Duodenal mucosa (tissue), 2 donors: ENCODE results near the gene AKAP8.
"Not testable (repeated sequence)": the region's sequence is repeated elsewhere in the genome, so short reads cannot be mapped to it uniquely, and the experiment has no call there.

Source experiments
- H3K27ac ChIP-seq: one replicate; pipeline ENCODE4 v1.7.0; 2013; ENCODE audit warnings: low read depth, low read length
- H3K27me3 ChIP-seq, 2 donors: one replicate each; pipeline ENCODE4 v1.7.0; 2013; ENCODE audit warnings: low read length in 2 of 2, control low read depth in 1 of 2; ENCODE audit not compliant: insufficient read depth in 2 of 2, control insufficient read depth in 1 of 2
- H3K36me3 ChIP-seq, 2 donors: one replicate each; pipeline ENCODE4 v1.7.0; 2013; ENCODE audit warnings: low read length in 2 of 2, control low read depth in 1 of 2; ENCODE audit not compliant: insufficient read depth in 2 of 2, control insufficient read depth in 1 of 2
- H3K4me1 ChIP-seq, 2 donors: one replicate each; pipeline ENCODE4 v1.7.0; 2013; ENCODE audit warnings: low read length in 2 of 2, control low read depth in 1 of 2; ENCODE audit not compliant: insufficient read depth in 2 of 2, control insufficient read depth in 1 of 2
- H3K4me3 ChIP-seq, 2 donors: one replicate each; pipeline ENCODE4 v1.7.0; 2013; ENCODE audit warnings: low read length in 2 of 2, low read depth in 1 of 2
- H3K9ac ChIP-seq, 2 donors: one replicate each; pipeline ENCODE4 v1.7.0; 2013; ENCODE audit warnings: low read length in 2 of 2, low read depth in 1 of 2
- H3K9me3 ChIP-seq, 2 donors: one replicate each; pipeline ENCODE4 v1.7.0; 2013; ENCODE audit warnings: low read length in 2 of 2, control low read depth in 1 of 2; ENCODE audit not compliant: control insufficient read depth in 1 of 2

AKAP8 gene

DNA sequence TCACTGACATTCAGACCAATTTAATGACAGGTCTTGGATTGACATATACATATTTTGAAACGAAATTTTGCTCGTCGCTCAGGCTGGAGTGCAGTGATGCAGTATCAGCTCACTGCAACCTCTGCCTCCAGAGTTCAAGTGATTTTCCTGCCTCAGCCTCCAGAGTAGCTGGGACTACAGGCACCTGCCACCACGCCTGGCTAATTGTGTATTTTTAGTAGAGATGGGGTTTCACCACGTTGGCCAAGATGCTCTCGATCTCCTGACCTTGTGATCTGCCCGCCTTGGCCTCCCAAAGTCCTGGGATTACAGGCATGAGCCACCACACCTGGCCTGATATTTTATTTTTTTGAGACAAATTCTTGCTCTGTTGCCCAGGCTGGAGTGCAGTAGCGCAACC is 27.1 kb downstream of the AKAP8 start:
- H3K4me3 ChIP-seq, H3K9me3 ChIP-seq, H3K27ac ChIP-seq, H3K4me1 ChIP-seq, H3K27me3 ChIP-seq, H3K9ac ChIP-seq: not testable (repeated sequence)
- peaks cover 8 to 36% of the 10 kb centered on the region in 2 donors for H3K36me3 ChIP-seq

DNA sequence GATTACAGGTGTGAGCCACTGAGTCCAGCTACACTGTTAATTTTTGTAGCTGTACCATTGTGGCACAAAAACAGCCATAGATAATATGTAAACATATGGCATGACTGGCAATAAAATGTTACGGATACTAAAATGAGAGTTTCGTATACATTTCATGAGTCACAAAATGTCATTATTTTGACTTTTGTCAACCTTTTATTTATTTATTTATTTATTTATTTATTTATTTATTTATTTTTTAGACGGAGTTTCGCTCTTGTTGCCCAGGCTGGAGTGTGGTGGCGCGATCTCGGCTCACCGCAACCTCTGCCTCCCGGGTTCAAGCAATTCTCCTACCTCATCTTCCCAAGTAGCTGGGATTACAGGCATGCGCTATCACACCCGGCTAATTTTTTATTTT is 38.3 kb downstream of the AKAP8 start:
- H3K27me3 ChIP-seq, H3K4me3 ChIP-seq, H3K9ac ChIP-seq, H3K4me1 ChIP-seq, H3K27ac ChIP-seq, H3K9me3 ChIP-seq, H3K36me3 ChIP-seq: not testable (repeated sequence)

DNA sequence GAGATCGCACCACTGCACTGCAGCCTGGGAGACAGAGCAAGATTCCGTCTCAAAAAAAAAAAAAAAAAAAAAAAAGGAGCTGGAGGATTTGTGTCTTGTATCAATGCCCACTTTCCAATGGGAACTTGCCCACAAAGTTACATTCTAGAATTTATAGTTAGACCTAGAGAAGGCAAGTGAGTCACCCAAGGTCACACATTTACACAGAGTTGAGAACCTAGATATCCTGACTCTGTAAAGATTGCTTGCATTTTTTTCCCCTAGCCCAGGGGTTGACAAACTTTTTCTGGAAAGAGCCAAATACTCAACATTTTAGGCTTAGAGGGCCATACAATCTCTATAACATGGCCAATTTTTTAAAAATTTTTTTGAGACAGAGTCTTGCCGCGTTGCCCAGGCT is 39.5 kb downstream of the AKAP8 start:
- no peak overlapping the region for H3K27ac ChIP-seq
- H3K36me3 ChIP-seq, result no peaks in the 10 kb centered on the region
- H3K9ac ChIP-seq, result no peak overlapping the region
- H3K4me1 ChIP-seq, result no peaks in the 10 kb centered on the region
- no peak overlapping the region for H3K4me3 ChIP-seq
- no peaks in the 10 kb centered on the region for H3K27me3 ChIP-seq
- H3K9me3 ChIP-seq, result no peaks in the 10 kb centered on the region

DNA sequence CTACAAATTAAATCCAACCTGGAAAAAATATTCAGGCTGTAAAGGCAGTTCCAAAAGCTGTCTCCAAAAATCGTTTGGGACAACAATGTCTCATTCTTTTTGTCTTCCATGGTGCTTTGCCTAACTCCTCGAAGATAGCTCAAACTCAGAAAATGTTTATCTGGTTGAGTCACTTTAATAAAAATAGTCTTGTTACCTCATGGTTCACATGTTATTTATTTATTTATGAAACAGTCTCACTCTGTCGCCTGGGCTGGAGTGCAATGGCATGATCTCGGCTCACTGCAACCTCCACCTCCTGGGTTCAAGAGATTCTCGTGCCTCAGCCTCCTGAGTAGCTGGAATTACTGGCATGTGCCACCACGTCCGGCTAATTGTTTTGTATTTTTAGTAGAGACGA is 42.4 kb downstream of the AKAP8 start:
- Histone ChIP-seq H3K9ac (no peak overlapping the region), H3K4me1 (peaks cover 5 to 6% of the 10 kb centered on the region in 2 donors), H3K27me3 (no peaks in the 10 kb centered on the region), H3K36me3 (no peaks in the 10 kb centered on the region), H3K9me3 (no peaks in the 10 kb centered on the region), H3K27ac (no peak overlapping the region), H3K4me3 (no peak overlapping the region)

DNA sequence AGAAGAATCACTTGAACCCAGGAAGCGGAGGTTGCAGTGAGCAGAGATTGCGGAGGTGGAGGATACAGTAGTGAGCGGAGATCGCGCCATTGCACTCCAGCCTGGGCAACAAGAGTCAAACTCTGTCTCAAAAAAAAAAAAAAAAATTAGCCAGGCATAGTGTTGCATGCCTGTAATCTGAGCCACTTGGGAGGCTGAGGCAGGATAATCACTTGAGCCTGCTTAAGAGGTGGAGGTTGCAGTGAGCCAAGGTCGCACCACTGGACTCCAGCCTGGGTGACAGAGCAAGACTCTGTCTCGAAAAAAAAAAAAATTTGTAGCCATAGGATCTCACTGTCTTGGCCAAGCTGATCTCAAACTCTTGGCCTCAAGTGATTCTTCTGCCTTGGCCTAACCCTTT is 43.6 kb downstream of the AKAP8 start:
- H3K27ac ChIP-seq, H3K4me3 ChIP-seq, H3K9ac ChIP-seq, H3K27me3 ChIP-seq, H3K36me3 ChIP-seq, H3K4me1 ChIP-seq, H3K9me3 ChIP-seq: not testable (repeated sequence)

DNA sequence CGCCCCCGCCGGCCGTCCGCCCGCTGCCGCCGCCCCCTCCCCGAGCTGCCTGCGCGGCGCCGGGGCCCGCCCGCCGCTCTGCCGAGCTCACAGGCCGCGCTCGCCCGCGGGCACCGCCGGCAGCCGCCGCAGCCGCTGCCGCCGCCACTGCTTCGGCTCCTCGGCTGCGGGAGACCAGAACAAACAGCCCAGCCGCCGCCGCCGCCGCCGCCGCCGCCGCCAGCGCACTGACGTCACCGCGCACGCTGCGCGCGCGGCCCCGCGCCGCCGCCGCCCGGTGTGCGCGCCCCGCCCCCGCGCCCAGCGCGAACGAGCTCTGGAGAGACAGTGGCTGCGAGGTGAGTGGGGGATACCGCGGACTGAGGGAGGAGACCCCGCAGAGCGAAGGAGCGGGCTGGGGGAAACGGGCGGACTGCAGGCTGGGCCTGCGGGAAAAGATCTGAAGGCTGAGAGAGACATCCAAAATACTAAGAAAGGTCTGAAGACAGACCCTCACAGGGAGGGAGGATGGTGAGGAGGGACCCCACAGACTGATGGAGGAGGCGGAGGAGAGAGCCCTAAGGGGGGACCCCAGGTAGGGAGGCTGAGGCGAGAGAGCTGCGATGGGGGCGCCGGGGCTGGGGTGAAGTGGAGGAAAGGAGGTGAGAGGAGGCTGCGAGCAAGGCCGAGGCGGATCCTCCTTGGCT is 47.1 kb downstream of the AKAP8 start, which contains the start of gene BRD4:
TSS of gene BRD4 (minus strand) at position 229 of the 686 bp plus-strand sequence. CDS start 59,440 bp downstream, outside the sequence.
- Histone ChIP-seq H3K4me1 (peaks cover 28 to 36% of the 10 kb centered on the region in 2 donors), H3K9me3 (no peaks in the 10 kb centered on the region), H3K27me3 (no peaks in the 10 kb centered on the region), H3K36me3 (no peaks in the 10 kb centered on the region), H3K9ac (peak within 1 kb of the TSS; percentile 89 to 98), H3K27ac (peak within 1 kb of the TSS; percentile 89), H3K4me3 (peak within 1 kb of the TSS; percentile 90 to 92)

DNA sequence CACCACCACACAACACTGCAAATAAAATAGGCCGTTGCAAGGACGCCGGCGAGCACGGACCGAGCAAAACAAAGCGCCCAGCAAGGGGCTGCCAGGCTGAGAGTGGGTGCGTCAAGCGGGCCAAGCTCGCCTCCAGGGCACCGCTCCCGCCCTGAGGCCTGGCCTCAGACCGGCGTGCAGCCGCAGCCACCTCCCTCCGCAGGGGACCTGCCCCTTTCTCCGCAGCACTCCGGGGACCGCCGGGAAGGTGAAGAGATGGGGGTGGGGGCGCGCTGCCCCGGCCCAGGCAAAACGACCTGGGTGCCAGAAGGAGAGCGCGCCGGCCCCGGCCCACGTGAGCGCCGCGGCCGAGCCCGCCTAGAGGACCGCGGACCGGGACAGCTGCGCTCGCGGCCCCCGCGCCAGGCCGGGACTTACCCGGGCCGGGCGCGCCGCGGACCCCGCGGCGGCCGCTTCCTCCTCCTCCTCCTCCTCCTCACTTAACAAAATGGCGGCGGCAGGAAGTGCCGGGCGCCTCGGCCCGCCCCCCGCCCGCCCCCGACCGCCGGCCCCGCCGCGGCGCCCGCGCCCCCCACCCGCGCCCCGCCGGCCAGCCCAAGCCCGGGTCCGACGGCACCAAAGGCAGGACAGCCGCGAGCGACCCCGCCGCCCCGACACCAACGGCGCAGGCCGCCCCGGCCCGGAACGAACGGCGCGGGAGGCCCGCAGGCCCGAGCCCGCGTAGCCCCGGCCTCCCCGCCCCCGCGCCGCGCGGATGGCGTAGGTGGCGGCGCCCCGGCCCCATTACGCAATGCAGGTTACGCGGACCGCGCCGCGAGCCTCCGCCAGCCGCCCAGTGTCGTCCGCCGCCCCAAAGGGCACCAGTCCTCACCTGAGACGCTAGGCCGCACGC is 47.9 kb downstream of the AKAP8 start:
- Histone ChIP-seq H3K27ac (peak overlapping the region; percentile 89), H3K9ac (peak overlapping the region; percentile 85 to 98), H3K27me3 (no peaks in the 10 kb centered on the region), H3K36me3 (no peaks in the 10 kb centered on the region), H3K4me3 (peak overlapping the region; percentile 89 to 90), H3K4me1 (peaks cover 35 to 41% of the 10 kb centered on the region in 2 donors), H3K9me3 (no peaks in the 10 kb centered on the region)

DNA sequence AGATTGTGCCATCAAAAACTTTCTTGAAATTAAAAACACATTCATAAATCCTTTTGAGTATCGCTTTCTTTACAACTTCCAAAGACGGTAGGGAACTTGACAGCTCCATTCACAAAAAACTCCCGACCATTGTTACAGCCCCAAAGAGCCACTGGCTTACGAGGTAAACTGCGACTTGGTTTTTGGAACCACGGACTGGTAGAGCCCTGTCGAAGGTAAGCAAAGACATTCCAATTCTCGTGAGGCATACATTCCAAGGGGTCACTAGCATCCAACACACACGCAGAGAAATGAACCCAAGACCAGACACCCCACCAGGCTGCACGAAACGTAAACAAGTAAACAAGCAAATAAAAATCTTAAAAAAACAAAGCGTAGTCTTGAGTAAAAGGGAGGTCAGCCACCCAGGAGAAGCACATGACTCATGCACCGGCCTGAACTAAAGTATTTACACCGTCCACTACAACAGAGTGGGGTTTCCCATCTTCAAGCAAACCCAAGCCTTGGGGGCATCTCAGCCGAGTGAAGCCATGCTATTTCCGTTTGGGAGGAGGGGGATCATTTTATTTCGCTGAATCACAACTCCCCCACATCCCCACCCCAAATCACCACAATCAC is 48.7 kb downstream of the AKAP8 start:
- Histone ChIP-seq H3K36me3 (no peaks in the 10 kb centered on the region), H3K27ac (peak overlapping the region; percentile 71), H3K9ac (peak overlapping the region; percentile 85 to 98), H3K4me1 (peaks cover 38 to 43% of the 10 kb centered on the region in 2 donors), H3K27me3 (no peaks in the 10 kb centered on the region), H3K9me3 (no peaks in the 10 kb centered on the region), H3K4me3 (peak overlapping the region; percentile 89 to 90)

DNA sequence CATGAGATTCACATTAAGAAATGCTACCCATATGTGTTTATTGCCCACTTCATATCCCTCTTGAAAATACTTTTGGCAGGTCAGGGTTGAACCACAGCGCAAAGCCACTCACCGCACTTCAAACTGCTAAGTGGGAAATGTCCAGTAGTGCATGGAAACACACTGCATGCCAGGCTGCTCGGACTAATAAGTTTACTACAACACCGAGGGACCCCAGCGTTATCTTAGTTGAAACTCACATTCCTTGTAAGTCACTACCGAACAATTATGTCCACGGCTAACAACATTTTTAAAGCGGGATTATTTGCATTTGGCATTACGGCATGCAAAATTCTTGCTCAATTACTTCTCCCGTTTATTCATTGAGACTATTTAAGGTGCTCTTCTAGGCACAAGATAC is 51.3 kb downstream of the AKAP8 start:
- no peaks in the 10 kb centered on the region for H3K36me3 ChIP-seq
- H3K4me3 ChIP-seq, result no peak overlapping the region
- peaks cover 61 to 65% of the 10 kb centered on the region in 2 donors for H3K4me1 ChIP-seq
- no peaks in the 10 kb centered on the region for H3K9me3 ChIP-seq
- no peaks in the 10 kb centered on the region for H3K27me3 ChIP-seq
- no peak overlapping the region for H3K9ac ChIP-seq
- no peak overlapping the region for H3K27ac ChIP-seq
